ENCODE data around the gene SP8.
"Not testable (repeated sequence)": the region's sequence is repeated elsewhere in the genome, so short reads cannot be mapped to it uniquely, and the experiment has no call there.

SP8 gene

GRCh38 chr7:20825555-20825954, 38.9 kb upstream of the SP8 start:
- H3K9me3 ChIP-seq (replicated peaks in 1 of 11): no peaks in the 10 kb centered on the region
- no peaks in the 10 kb centered on the region for H3K27me3 ChIP-seq
- H3K4me2 ChIP-seq: no peak overlapping the region
- no peak overlapping the region for H3K4me3 ChIP-seq
- no peaks in the 10 kb centered on the region for H4K20me1 ChIP-seq
- TF ChIP-seq Cebpa-rat (IDR thresholded peaks at IDR 0.05): no peak
- H3K4me1 ChIP-seq: no peaks in the 10 kb centered on the region
- no peaks in the 10 kb centered on the region for H3K36me3 ChIP-seq
- no peak overlapping the region for H3K9ac ChIP-seq
- no peak overlapping the region for H3K27ac ChIP-seq

GRCh38 chr7:20821390-20821789, 34.7 kb upstream of the SP8 start:
- not testable (repeated sequence) for H3K4me2 ChIP-seq; H4K20me1 ChIP-seq; H3K27ac ChIP-seq; H3K9me3 ChIP-seq (replicated peaks in 1 of 11); H3K36me3 ChIP-seq; H3K9ac ChIP-seq; H3K4me3 ChIP-seq; H3K4me1 ChIP-seq; H3K27me3 ChIP-seq

GRCh38 chr7:20816372-20816959, 29.8 kb upstream of the SP8 start:
- H3K9ac ChIP-seq: no peak overlapping the region
- TF ChIP-seq Cebpa-rat (IDR thresholded peaks at IDR 0.05): no peak
- no peaks in the 10 kb centered on the region for H3K27me3 ChIP-seq
- H3K4me2 ChIP-seq: no peak overlapping the region
- H3K4me1 ChIP-seq: no peaks in the 10 kb centered on the region
- no peak overlapping the region for H3K27ac ChIP-seq
- H3K36me3 ChIP-seq: no peaks in the 10 kb centered on the region
- no peaks in the 10 kb centered on the region for H4K20me1 ChIP-seq
- H3K9me3 ChIP-seq (replicated peaks in 1 of 11): no peaks in the 10 kb centered on the region
- no peak overlapping the region for H3K4me3 ChIP-seq

GRCh38 chr7:20804345-20804744, 17.7 kb upstream of the SP8 start:
- Histone ChIP-seq H3K36me3 (no peaks in the 10 kb centered on the region), H3K9me3 (replicated peaks in 1 of 11) (peaks cover 0 to 12% (median 9%) of the 10 kb centered on the region in 11 experiments; a peak in 10 of 22 replicates), H3K27me3 (peaks cover 9 to 21% (median 17%) of the 10 kb centered on the region in 11 experiments), H3K4me3 (no peak overlapping the region), H4K20me1 (peaks cover 0 to 6% (median 0%) of the 10 kb centered on the region in 11 experiments; a peak in 1 of 22 replicates), H3K4me2 (no peak overlapping the region), H3K27ac (no peak overlapping the region), H3K9ac (no peak overlapping the region), H3K4me1 (no peaks in the 10 kb centered on the region)
- no peak for TF ChIP-seq Cebpa-rat (IDR thresholded peaks at IDR 0.05)

- Histone ChIP-seq H3K4me1 (peaks cover 7 to 14% (median 8%) of the 10 kb centered on the region in 10 experiments), H3K9me3 (replicated peaks in 1 of 11) (peaks cover 0 to 15% (median 8%) of the 10 kb centered on the region in 11 experiments; a peak in 14 of 22 replicates), H3K27ac (no peak overlapping the region), H3K4me2 (no peak overlapping the region), H3K4me3 (no peak overlapping the region), H4K20me1 (peaks cover 0 to 45% (median 20%) of the 10 kb centered on the region in 11 experiments; a peak in 15 of 22 replicates), H3K36me3 (no peaks in the 10 kb centered on the region), H3K27me3 (peaks cover 54 to 67% (median 63%) of the 10 kb centered on the region in 11 experiments), H3K9ac (no peak overlapping the region)
- TF ChIP-seq Cebpa-rat (IDR thresholded peaks at IDR 0.05): no peak
Observed at GRCh38 chr7:20799566-20800366, 13.1 kb upstream of the SP8 start.

GRCh38 chr7:20798694-20799121, 12.0 kb upstream of the SP8 start:
- peak overlapping the region; percentile 59 to 76 (median 65) for H3K4me3 ChIP-seq
- H3K4me1 ChIP-seq: peaks cover 7 to 14% (median 8%) of the 10 kb centered on the region in 10 experiments
- no peaks in the 10 kb centered on the region for H3K36me3 ChIP-seq
- peaks cover 0 to 54% (median 20%) of the 10 kb centered on the region in 11 experiments; a peak in 15 of 22 replicates for H4K20me1 ChIP-seq
- peak overlapping the region in 3 of 11 experiments; percentile 57 to 71 (median 57); a peak in 4 of 22 replicates for H3K9ac ChIP-seq
- no peak overlapping the region for H3K27ac ChIP-seq
- H3K27me3 ChIP-seq: peaks cover 65 to 77% (median 73%) of the 10 kb centered on the region in 11 experiments
- peak overlapping the region; percentile 74 to 99 (median 90) for H3K4me2 ChIP-seq
- TF ChIP-seq Cebpa-rat (IDR thresholded peaks at IDR 0.05): no peak
- H3K9me3 ChIP-seq (replicated peaks in 1 of 11): peaks cover 0 to 18% (median 9%) of the 10 kb centered on the region in 11 experiments; a peak in 14 of 22 replicates

GRCh38 chr7:20798081-20798693, 11.5 kb upstream of the SP8 start:
- TF ChIP-seq Cebpa-rat (IDR thresholded peaks at IDR 0.05): no peak
- peaks cover 7 to 14% (median 8%) of the 10 kb centered on the region in 10 experiments for H3K4me1 ChIP-seq
- H3K27ac ChIP-seq: no peak overlapping the region
- peaks cover 70 to 82% (median 78%) of the 10 kb centered on the region in 11 experiments for H3K27me3 ChIP-seq
- no peaks in the 10 kb centered on the region for H3K36me3 ChIP-seq
- peak overlapping the region; percentile 32 to 71 (median 62); a peak in 15 of 22 replicates for H3K9ac ChIP-seq
- H3K9me3 ChIP-seq (replicated peaks in 1 of 11): peaks cover 0 to 18% (median 9%) of the 10 kb centered on the region in 11 experiments; a peak in 14 of 22 replicates
- peak overlapping the region; percentile 59 to 76 (median 65) for H3K4me3 ChIP-seq
- peaks cover 0 to 58% (median 21%) of the 10 kb centered on the region in 11 experiments; a peak in 15 of 22 replicates for H4K20me1 ChIP-seq
- peak overlapping the region; percentile 74 to 99 (median 91) for H3K4me2 ChIP-seq

GRCh38 chr7:20797462-20798080, 10.9 kb upstream of the SP8 start:
- H3K27me3 ChIP-seq: peaks cover 76 to 89% (median 84%) of the 10 kb centered on the region in 11 experiments
- peaks cover 7 to 14% (median 8%) of the 10 kb centered on the region in 10 experiments for H3K4me1 ChIP-seq
- TF ChIP-seq Cebpa-rat (IDR thresholded peaks at IDR 0.05): no peak

More at GRCh38 chr7:20797462-20798080, 10.9 kb upstream of the SP8 start:
- Histone ChIP-seq H3K4me2 (peak overlapping the region; percentile 74 to 99 (median 91)), H3K27ac (no peak overlapping the region), H4K20me1 (peaks cover 0 to 64% (median 24%) of the 10 kb centered on the region in 11 experiments; a peak in 15 of 22 replicates), H3K9me3 (replicated peaks in 1 of 11) (peaks cover 0 to 18% (median 9%) of the 10 kb centered on the region in 11 experiments; a peak in 14 of 22 replicates), H3K4me3 (peak overlapping the region; percentile 59 to 76 (median 65)), H3K36me3 (no peaks in the 10 kb centered on the region), H3K9ac (peak overlapping the region; percentile 32 to 71 (median 59); a peak in 16 of 22 replicates)
